Measurements from ENCODE around the gene FAM162B.
"Not testable (repeated sequence)": the region's sequence is repeated elsewhere in the genome, so short reads cannot be mapped to it uniquely, and the experiment has no call there.

FAM162B gene

DNA sequence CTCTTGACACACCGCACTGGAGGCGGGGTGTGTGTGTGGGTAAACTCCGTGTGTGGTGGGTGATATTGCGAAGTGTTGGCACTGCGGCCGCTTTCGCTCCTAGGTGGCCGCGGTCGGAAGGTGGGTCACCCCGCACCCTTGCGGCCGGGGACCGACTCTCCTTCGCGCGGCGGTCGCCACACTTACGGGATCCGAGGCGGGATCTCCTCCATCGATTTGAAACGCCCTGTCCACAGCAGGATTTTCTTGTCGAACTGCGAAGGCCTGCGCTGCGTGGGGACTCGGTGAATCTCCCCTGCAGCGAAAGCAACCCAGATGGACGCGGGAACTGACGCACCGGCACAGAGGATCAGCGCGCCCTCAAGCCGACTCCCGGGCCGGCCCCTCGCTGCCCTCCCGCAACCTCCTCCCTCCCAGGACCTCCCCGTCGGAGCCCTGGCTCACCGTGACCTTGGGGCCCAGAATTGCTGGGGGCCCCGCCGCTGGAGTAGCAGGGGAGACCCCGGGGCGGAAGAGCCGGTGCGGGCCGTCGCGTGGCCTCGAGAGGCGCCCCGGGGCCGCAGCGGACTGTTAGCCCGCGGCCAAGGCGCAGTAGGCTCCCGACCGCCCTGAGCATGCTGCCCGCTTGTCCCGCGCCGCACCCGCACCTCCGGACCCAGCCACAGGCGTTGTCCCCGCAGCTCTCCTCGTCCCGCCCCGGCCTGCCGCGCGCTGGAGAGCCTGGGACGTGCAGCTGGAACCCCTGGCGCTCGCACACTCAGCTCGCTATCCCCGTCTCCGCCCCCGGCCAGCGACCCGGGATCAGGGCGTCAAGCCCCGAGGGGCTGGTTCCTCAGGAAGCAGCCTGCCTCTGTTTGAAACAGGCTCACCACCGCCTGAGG is at the start of gene FAM162B:
FAM162B (minus strand) TSS at position 759 of the 881 bp plus-strand sequence; CDS start at position 616, 143 bp downstream.
- no peak for DNase-seq

DNA sequence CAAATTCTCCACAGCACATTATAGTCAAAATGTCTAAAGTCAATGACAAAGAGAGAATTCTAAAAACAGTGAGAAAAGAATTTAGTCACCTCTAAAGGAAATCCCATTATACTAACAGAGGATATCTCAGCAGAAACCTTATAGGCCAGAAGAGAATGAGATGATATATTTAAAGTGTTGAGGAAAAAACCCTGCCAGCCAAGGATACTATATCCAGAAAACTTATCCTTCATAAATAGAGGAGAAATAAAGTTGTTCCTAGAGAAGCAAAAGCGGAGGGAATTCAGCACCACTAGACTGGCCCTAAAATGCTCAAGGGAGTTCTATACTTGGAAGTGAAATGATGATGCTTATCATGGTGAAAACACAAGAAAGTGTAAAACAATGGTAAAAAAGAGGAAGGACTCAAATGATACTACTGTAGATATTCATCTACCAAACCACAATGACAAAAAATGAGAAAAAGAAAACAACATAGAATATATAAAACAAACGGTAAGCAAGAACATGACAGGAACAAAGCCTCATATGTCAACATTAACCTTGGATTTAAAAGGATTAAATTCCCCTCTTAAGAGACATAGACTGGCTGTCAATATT is 46.6 kb upstream of the FAM162B start:
- no peak for DNase-seq

DNA sequence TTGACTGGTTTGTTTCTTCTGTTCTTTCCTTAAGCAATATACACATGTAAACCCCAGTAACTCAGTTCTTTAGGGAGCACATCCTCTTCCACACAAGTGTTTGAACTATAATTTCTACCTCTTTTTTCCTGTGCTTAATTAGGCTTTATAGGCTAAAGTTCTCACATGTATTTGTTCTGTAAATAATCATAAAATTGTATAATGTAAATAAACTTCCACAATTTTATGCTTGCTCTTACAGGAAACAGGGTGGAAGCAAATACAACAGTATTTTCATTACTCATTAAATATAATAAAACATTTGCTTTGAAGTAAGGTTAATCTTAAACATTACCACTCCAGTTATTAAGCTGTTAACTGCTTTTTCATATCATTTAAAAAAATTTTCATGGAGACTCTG is 36.5 kb upstream of the FAM162B start:
- no peak for DNase-seq

DNA sequence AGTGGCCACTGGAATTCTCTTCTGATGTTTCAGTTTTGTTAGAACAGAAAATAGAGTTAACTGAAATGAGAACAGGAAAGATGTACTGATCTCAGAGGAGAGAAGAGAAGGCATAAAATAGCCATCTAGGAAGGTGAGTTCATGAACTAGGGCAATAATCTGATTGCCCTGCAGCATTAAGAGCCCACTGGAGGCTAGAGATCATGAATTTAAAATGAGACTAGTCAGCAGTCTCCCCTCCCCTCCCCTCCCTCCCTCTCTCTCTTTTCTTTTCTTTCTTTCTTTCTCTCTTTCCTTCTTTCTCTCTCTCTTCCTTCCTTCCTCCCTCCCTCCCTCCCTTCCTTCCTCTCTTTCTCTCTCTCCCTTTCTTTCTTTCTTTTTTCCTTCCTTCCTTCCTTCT is 34.4 kb upstream of the FAM162B start:
- DNase-seq: no peak

DNA sequence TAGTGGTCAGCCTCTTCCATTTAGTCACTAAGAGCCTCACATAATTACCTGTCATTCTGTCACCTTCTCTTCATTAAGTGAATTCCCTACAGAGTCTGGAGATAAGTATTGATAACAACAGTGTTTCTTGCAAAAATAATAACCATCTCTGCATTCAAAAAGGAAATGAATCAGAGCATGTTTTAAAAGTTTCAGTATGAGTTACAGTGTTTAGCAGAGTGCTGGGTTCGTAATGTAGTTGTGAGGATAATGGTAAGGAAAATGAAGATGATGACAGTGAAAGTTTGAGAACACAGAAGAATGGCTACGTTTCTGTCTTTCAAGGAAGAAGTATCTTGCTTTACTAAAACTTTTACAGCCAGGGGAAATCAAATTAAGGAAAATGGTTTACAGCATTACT is 32.1 kb upstream of the FAM162B start:
- DNase-seq: no peak

DNA sequence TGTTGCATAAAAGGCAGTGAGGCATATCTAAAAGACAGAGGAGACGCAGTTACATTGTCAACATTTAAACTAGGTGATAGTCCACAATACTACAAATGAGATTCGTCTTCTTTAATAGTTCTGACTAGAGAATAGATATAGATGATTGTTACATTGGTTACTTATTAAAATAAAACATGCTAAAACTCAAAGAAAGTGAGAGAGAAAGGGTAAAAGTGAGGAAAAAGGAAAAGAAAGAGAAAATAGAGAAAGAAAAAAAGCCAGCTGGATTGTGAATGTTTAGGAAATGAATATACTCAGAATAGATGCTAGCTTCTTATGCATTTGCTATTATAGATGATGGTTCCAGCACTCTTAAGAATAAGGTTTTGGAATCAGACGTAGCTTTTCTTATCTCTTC is 27.7 kb upstream of the FAM162B start:
- DNase-seq: no peak

DNA sequence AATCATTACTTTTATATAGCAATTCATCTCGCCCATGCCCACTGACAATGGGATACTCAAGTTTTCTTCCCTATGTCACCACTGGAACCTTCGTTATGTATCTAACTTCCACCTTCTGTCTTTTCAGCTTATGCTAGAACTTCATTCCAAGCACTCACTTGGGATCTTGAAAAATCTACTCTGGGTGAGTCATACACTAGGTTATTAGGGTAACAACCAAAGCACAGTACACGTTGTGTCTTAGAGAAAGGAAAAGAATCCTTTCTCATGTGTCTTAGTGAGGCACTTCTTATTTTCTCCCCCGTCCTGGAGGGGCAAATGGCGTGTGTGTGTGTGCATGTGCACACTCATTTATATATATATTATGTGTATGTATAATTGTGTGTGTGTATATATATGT is 18.3 kb upstream of the FAM162B start:
- no peak for DNase-seq

DNA sequence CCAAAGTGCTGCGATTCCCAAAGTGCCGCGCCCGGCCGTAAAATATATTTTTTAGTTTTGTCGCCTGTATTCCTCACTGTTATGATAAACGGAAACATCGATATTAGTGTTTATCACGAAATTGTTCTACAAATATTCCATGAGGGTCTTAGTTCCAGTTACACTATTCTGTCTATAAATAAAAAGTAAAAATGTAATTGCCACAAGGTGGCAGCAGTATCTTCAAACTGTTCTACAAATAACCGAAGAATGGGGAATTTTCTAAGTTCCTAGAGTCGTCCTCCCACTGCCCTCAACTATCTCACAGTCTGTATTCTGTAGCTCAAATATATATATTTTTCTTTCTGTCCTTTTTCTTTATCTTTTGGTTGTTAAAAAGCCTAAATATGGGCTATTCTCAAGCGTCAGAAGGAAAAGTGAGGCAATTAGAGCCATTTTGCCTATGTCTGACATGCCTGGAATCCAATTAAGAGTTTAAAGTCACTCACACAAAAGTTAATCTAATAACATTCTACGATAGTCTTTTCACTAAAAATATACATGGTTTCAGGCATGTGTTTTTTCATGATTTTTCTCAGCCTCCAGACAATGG is 14.2 kb upstream of the FAM162B start:
- no peak for DNase-seq

DNA sequence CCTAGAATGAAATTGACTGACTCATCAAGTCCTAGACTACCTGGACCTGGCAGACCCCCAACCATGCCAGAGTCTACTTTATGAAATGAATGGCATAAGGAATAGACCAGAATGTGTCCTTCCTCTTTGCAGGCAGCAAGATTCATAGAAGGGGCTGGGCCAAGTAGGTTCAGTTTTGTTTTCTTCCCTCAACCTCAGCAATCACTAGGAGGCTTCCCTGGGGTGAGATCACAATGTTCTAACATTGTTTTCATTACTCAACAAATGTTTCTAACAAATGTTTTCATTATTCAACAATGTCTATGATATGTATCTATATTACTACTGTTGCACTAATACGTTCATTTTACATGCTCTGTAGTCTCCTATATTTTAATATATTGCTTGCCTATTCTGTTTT is 8.4 kb upstream of the FAM162B start:
- no peak for DNase-seq

DNA sequence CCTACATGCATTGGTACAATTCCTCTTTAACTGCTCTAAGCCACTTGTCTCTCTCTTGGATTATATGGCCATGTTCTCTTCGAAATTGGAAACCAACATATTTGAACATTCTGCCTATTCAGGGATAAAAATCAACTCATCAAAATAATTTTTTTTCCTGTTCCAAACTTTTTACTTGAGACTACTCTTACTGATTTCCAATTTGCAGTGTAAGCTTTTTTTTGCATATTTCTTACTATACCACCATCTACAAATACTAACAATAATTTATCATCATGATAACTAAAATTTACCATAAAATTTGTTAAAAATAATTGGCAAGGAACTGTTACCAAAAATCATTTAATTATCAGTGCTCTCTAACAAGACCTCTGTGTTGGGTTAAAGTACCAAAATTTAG is 6.9 kb upstream of the FAM162B start:
- no peak for DNase-seq

DNA sequence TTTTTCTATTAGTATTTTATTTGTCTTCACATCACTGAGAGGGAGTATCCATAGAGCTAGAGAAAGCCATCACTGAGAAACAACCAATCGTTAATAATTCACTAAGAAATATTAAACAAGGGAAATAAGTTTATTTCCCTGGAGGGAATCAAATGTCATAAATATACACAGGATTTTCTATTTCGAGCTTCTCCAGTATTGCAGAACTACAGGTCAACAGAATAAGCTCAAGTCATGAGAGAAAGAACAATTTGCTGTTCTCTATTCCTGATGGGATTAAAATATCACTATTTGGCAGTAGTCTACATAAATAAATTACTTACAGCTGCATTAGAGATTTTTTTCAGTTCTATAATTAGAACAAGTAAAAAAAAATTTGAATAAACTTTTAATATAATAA is 2.2 kb upstream of the FAM162B start:
- no peak for DNase-seq

DNA sequence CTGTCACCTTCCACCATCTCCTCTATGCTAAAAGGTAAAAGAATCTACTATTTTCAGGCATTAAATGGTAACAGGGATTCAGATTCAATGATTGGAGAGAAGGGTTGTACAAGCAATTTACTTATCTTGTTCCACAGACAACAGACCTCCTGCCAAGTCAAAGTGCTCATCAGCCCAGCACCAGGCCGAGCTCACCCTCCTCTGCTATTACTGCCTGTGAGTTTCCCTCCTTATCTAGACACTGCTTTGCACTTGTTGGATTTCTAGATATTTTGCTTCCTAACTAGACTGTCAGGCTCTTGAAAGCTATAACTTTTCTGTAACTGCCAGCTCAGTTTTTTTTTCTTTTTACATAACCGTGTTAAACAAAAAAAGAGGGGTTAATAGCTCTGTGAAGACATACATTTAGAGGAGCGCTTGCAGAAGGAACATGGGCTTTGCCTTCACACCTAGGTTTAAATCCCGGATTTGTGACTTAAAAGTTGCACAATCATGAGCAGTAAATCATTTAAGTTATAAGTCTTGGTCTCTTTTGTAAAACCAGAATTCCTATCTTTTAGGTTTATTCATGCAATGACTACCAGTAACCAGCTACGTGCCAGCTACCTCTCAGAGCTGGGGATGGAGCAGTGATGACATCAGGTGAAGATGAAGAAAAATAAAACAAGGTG is 1.1 kb upstream of the FAM162B start:
- DNase-seq: no peak

DNA sequence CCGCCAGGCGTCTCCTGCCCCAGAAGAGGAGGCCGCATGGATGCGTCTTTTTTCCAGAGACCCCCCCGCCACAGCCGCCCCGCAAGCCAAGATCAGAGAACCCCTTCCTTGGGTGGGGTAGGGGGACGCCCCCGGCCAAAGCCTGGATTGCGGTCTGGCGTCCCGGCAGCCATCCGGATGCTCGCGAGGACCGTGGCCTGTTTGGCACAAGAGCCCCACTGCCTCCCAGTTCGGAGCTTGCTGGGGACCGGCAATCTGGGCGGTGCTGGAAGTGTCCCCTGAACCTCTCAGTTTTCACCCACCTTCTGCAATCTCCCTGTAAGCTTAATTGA is 924 bp downstream of the FAM162B start:
- DNase-seq: no peak

DNA sequence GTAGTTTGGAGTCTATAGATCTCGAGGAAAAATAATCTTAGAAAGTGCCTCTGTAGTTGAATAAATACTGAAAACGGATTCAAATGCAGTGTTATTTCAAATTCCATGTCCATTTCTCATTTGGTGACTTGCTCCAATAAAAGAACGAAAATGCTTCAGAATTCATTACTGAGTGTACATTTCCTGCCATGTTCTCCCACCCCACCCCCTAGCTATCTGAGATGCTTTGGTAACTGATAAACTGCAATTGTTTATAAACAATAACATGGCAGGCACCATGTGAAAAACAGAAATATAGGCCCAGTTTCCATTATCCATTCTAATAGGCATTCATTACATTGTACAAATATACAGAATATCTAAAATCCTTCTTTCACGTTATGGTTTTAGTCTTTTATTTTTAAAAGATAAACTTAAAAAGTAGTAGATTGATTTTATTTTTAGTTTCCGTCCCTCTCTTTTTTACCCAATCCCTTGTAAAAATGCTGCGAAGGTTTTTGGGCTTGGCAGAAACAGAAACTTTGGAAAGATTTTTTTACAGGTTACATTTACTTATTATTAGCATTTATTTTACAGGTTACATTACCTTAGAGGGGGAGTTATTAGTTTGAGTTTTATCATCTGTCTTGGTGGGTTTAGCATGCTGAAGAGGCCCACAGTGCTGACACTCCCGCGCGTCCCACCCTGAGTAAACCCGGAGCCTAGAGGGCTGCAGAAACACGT is 1.5 kb downstream of the FAM162B start:
- DNase-seq: no peak

DNA sequence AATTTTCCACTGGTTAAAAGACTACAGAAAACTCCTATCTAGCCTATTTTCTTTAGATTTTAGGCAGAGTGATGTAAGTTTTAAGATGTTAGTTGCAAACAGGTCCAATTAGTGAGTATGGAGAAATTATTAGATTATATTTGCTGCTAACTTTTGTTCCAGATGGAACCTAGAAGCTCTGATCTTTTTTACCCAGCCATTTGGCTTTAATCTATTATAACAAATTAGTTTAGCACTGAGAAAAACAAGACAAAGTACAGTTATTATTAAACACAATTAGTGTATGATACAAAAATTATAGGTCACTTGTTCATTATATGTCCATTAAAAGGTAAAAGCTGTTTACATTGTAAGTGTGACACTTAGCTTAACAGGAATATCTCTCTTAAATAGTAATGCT is 2.5 kb downstream of the FAM162B start:
- no peak for DNase-seq

DNA sequence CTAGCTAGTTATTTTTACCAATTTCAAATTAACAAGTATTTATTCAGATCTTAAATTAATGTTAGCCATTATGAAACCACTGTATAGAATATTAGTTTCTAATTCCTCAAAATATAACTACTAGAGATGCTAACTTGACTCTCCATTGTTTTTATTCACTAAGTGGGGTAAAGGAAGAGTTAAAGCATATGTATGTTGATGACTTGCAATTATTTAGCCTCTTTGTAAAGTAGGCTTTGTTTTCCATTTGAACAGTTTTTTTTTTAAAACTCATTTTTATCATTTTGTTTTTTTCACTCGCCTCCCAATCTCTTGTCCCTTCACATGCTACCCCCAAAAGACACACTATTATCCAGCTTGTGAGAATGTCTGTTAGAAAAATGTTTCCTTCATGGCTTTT is 3.3 kb downstream of the FAM162B start:
- no peak for DNase-seq

DNA sequence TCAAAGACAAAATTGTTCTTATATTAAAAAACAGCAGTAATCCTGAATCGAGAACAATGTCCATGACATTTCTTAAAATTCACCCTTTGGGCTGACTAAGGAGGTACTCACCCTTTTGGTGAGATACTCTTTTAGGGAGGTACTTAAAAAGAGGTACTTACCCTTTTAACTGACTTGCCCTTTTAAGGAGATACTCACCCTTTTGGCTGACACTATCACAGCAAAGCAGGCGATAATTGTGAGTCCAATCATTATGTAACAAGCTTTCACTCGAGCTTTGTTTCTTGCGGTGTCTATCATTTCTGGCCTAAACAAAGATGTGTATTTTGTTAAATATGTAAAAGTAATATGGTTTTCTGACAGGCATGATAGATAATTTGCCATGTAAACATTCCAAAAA is 3.7 kb downstream of the FAM162B start:
- DNase-seq: no peak

DNA sequence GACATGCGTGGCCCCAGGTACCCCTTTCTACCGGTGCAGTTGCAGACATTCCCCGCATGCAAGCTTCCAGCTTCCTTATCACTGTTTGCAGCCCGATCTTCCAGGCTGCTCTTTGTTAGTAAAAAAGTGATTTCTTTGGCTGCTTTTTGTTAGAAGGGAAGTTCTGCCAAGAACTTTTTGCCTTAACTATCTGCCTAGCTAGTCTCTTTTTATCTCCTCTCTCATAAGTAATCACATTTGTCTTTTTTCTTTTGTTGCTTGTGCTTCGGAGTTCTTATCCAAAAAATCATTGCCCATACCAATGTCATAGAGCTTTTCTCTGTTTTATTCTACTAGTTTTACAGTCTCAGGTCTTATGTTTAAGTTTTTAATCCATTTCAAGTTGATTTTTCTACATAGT is 20.3 kb downstream of the FAM162B start:
- DNase-seq: no peak

DNA sequence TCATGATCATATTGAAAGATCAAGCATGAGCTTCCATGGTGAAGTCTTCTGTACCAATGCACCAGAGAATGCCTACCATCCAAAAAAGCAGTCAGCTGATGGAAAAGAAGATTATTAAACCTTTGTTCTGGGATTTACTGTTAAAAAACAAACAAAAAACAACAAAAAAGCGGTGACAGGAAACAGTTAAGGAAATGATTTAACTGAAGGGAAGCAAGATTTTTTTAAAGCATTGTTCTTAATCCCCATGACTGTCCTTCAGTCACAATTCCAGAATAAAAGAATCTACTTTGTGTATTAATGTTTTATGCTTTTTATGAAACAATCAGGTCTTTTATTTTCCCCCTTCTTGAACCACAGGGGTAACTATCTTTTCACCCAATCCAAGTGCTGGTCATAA is 23.9 kb downstream of the FAM162B start:
- no peak for DNase-seq

DNA sequence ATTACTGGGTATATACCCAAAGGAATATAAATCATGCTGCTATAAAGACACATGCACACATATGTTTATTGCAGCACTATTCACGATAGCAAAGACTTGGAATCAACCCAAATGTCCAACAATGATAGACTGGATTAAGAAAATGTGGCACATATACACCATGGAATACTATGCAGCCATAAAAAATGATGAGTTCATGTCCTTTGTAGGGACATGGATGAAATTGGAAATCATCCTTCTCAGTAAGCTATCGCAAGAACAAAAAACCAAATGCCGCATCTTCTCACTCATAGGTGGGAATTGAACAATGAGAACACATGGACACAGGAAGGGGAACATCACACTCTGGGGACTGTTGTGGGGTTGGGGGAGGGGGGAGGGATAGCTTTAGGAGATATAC is 25.0 kb downstream of the FAM162B start:
- DNase-seq: not testable (repeated sequence)

DNA sequence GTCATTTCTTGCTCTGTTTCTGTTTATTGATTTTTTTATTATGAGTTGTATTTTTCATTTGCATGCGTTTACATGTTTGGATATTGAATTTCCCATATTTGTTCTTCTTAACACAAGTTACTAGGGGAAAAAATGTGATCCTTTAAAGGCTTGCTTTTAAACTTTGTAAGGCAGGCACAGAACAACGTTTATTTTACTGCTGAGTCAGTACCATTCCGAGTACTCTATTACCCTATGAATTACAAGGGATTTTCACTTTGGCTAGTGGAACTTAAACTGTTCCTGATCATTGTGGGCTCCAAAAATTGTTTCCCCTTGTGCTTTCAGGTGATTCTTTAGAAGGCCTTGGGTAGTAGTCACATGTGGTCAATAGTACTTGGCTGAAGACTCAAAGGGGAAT is 28.5 kb downstream of the FAM162B start:
- DNase-seq: no peak

DNA sequence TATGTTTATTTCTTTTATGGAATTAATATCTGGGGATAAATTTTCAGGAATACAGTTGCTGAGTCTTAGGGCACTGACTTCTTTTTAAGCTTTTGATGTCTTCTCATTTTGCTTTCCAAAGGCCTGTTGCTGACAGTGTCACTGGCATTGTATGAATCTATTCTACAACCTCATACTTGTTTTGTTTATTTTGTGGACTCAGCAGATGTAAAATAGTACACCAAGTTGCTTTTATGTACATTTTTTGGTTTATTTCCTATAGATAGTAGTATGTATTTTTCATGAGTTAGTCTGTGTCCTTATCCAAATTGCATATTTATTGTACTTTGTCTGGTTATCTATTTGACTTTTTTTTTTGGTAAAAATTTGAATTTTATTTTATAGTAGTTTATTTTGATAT is 35.0 kb downstream of the FAM162B start:
- DNase-seq: no peak

DNA sequence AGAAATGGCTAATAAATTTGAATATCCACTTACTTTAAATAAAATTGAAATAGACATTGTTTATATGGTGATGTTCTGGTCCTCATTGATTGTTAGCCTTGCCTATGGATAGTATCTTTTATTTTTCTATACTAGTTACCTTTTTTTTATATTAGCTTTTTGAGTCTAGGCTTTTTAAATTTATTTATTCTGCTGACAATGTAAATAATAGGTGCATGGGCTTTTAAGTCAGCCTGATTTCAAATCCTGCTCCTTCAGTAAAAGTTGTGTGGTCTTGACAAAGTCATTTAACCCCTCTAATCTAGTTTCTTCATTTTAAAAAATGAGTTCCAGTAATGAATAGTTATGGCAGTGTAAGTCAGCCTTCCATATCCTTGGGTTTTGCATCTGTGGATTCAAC is 38.6 kb downstream of the FAM162B start:
- DNase-seq: no peak
